ACHN (cell line): ENCODE measurements around the gene BCORL1.
A peak's percentile ranks its signal among the peaks of the same experiment; 100 is the strongest.

ENCODE experiments used
- DNase-seq: peaks from one replicate; pipeline ENCODE4 v3.0.0-alpha.2; 2015
- in situ Hi-C: cut with HindIII; loops from 2 replicates; pipeline ENCODE4 v1.10.0; 2017; ENCODE audit warnings: low sequenced_read_pairs, low pct_ligation_motif_present, low pct_unique_long_range_greater_than_20kb

Gene BCORL1

GRCh38 chrX:129961180-129962083, 21.0 kb upstream of the BCORL1 start:
- DNase-seq, result peak; percentile 60
- in situ Hi-C loops, result no loop called here

GRCh38 chrX:129963729-129964128, 18.7 kb upstream of the BCORL1 start:
- in situ Hi-C loops, result no loop called here
- DNase-seq, result no peak

- DNase-seq, result no peak
Measured at GRCh38 chrX:129965166-129965565, 17.3 kb upstream of the BCORL1 start.

GRCh38 chrX:129968968-129969367, 13.5 kb upstream of the BCORL1 start:
- in situ Hi-C loops, result no loop called here

More at GRCh38 chrX:129965166-129965565, 17.3 kb upstream of the BCORL1 start:
- in situ Hi-C loops, result no loop called here

GRCh38 chrX:129976441-129976840, 6.0 kb upstream of the BCORL1 start:
- DNase-seq, result no peak
- in situ Hi-C loops, result no loop called here

More at GRCh38 chrX:129968968-129969367, 13.5 kb upstream of the BCORL1 start:
- no peak for DNase-seq

GRCh38 chrX:129979207-129979920, 3.1 kb upstream of the BCORL1 start:
- no peak for DNase-seq
- in situ Hi-C loops, result no loop called here

GRCh38 chrX:129980001-129980401, 2.4 kb upstream of the BCORL1 start:
- in situ Hi-C loops, result no loop called here
- DNase-seq, result no peak

GRCh38 chrX:129980540-129981199, 1.8 kb upstream of the BCORL1 start:
- peak; percentile 37 for DNase-seq
- in situ Hi-C loops, result no loop called here

GRCh38 chrX:129981200-129981553, 1.3 kb upstream of the BCORL1 start:
- DNase-seq, result no peak
- in situ Hi-C loops, result no loop called here

GRCh38 chrX:129981752-129982299, 609 bp upstream of the BCORL1 start:
- in situ Hi-C loops, result no loop called here

GRCh38 chrX:129983575-129984110, 1.2 kb downstream of the BCORL1 start:
- in situ Hi-C loops, result no loop called here
- DNase-seq, result peak; percentile 10

More at GRCh38 chrX:129981752-129982299, 609 bp upstream of the BCORL1 start:
- DNase-seq, result no peak

GRCh38 chrX:129984111-129984958, 1.9 kb downstream of the BCORL1 start:
- DNase-seq, result peak; percentile 28
- in situ Hi-C loops, result no loop called here

- no peak for DNase-seq
Measured at GRCh38 chrX:129987871-129988270, 5.4 kb downstream of the BCORL1 start.

GRCh38 chrX:129992181-129992580, 9.7 kb downstream of the BCORL1 start:
- no peak for DNase-seq
- in situ Hi-C loops, result no loop called here

More at GRCh38 chrX:129987871-129988270, 5.4 kb downstream of the BCORL1 start:
- in situ Hi-C loops, result no loop called here

GRCh38 chrX:129996120-129996519, 13.7 kb downstream of the BCORL1 start:
- DNase-seq, result no peak
- in situ Hi-C loops, result no loop called here

- no peak for DNase-seq
- in situ Hi-C loops, result no loop called here
Measured at GRCh38 chrX:129997086-129997485, 14.7 kb downstream of the BCORL1 start.

GRCh38 chrX:129998021-129998420, 15.6 kb downstream of the BCORL1 start:
- no peak for DNase-seq
- in situ Hi-C loops, result no loop called here

GRCh38 chrX:130001893-130002292, 19.5 kb downstream of the BCORL1 start:
- DNase-seq, result no peak
- in situ Hi-C loops, result no loop called here
